Skeletal muscle satellite cell (primary cell): ENCODE measurements around the gene AFAP1.

Source experiments
- H3K27me3 ChIP-seq: 2 replicates; pipeline ENCODE4 v1.7.0; 2013; ENCODE audit warnings: low read length; ENCODE audit not compliant: control insufficient read depth, insufficient read depth
- H3K36me3 ChIP-seq: 2 replicates; pipeline ENCODE4 v1.7.0; 2013; ENCODE audit warnings: mild to moderate bottlenecking, control low read depth, low read length; ENCODE audit not compliant: insufficient read depth
- H3K4me1 ChIP-seq: 2 replicates; pipeline ENCODE4 v1.7.0; 2013; ENCODE audit warnings: low read length; ENCODE audit not compliant: control insufficient read depth, insufficient read depth
- H3K4me2 ChIP-seq: 2 replicates; pipeline ENCODE4 v1.7.0; 2013; ENCODE audit warnings: mild to moderate bottlenecking, low read length
- H3K4me3 ChIP-seq: 2 replicates; pipeline ENCODE4 v1.7.0; 2013; ENCODE audit warnings: low read length
- H3K9ac ChIP-seq: 2 replicates; pipeline ENCODE4 v1.7.0; 2013; ENCODE audit warnings: mild to moderate bottlenecking, low read depth, low read length, moderate library complexity
- H3K9me3 ChIP-seq: replicated peaks from 2 replicates; pipeline ENCODE4 v1.7.0; 2013; ENCODE audit warnings: mild to moderate bottlenecking, control low read depth, low read length

Gene AFAP1

GRCh38 chr4:7771541-7772507 lies 167.8 kb downstream of the AFAP1 start:
- H3K36me3 ChIP-seq: peaks cover 96% of the 10 kb centered on the region
- no peak overlapping the region for H3K4me3 ChIP-seq
- H3K4me1 ChIP-seq: no peaks in the 10 kb centered on the region
- no peak overlapping the region for H3K9ac ChIP-seq
- no peaks in the 10 kb centered on the region for H3K9me3 ChIP-seq
- H3K4me2 ChIP-seq: no peak overlapping the region
- H3K27me3 ChIP-seq: no peaks in the 10 kb centered on the region

- Histone ChIP-seq H3K9me3 (no peaks in the 10 kb centered on the region), H3K27me3 (no peaks in the 10 kb centered on the region), H3K4me3 (no peak overlapping the region), H3K4me2 (no peak overlapping the region), H3K36me3 (peaks cover 96% of the 10 kb centered on the region), H3K9ac (no peak overlapping the region), H3K4me1 (no peaks in the 10 kb centered on the region)
These were observed 168.6 kb downstream of the AFAP1 start for GRCh38 chr4:7771056-7771455.

- Histone ChIP-seq H3K9ac (no peak overlapping the region), H3K36me3 (peaks cover 95% of the 10 kb centered on the region), H3K27me3 (no peaks in the 10 kb centered on the region), H3K9me3 (no peaks in the 10 kb centered on the region), H3K4me3 (no peak overlapping the region), H3K4me1 (no peaks in the 10 kb centered on the region), H3K4me2 (no peak overlapping the region)
These were observed 169.2 kb downstream of the AFAP1 start for GRCh38 chr4:7770224-7771050.

GRCh38 chr4:7769396-7770223 lies 170.1 kb downstream of the AFAP1 start:
- H3K4me2 ChIP-seq: no peak overlapping the region
- no peaks in the 10 kb centered on the region for H3K27me3 ChIP-seq
- no peaks in the 10 kb centered on the region for H3K4me1 ChIP-seq
- H3K9ac ChIP-seq: no peak overlapping the region
- no peaks in the 10 kb centered on the region for H3K9me3 ChIP-seq
- H3K4me3 ChIP-seq: no peak overlapping the region
- peaks cover 96% of the 10 kb centered on the region for H3K36me3 ChIP-seq

DNA sequence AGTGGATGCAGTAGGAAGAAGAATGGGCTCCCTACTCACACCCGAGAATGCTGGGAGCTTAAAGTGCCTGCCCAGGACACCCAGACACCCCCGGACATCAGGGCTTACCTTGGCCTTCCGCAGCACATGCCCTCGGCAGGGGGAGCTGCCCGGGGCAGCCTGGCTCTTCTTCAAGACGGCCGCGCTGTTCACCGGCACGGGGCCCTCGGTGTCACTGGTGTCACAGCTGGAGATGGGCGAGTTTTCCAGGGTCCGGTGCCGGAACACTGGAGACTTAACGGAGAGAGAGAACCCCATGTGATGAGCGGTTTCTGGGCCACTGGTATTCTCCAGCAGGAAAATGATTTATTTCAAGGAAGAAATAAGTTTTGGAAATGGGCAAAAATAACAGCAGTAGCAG lies 170.9 kb downstream of the AFAP1 start:
- Histone ChIP-seq H3K4me2 (no peak overlapping the region), H3K27me3 (no peaks in the 10 kb centered on the region), H3K4me1 (no peaks in the 10 kb centered on the region), H3K9me3 (no peaks in the 10 kb centered on the region), H3K36me3 (peaks cover 91% of the 10 kb centered on the region), H3K9ac (no peak overlapping the region), H3K4me3 (no peak overlapping the region)

DNA sequence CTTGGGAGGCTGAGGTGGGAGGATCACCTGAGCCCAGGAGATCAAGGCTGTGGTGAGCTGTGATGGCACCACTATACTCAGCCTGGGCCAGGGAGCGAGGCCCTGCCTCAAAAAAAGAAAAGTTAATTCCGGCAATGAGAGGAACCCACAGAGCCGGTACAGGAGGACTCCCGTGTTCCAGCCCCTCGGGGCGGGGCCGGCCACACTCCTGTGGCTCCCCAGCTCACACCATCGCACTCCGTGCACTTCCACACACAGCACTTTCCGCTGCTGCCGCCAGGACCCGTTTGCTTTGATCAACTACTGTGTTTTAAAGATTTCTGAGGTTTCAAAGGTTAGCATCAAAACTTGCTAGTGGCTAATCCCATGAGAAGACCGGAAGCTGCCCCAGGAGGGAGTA lies 171.7 kb downstream of the AFAP1 start:
- no peaks in the 10 kb centered on the region for H3K4me1 ChIP-seq
- H3K36me3 ChIP-seq: peaks cover 91% of the 10 kb centered on the region

GRCh38 chr4:7767526-7767925 lies 172.1 kb downstream of the AFAP1 start:
- H3K27me3 ChIP-seq: no peaks in the 10 kb centered on the region
- H3K4me2 ChIP-seq: no peak overlapping the region
- peaks cover 91% of the 10 kb centered on the region for H3K36me3 ChIP-seq
- no peaks in the 10 kb centered on the region for H3K9me3 ChIP-seq
- no peak overlapping the region for H3K4me3 ChIP-seq
- H3K4me1 ChIP-seq: no peaks in the 10 kb centered on the region
- no peak overlapping the region for H3K9ac ChIP-seq

More for the DNA sequence above, 171.7 kb downstream of the AFAP1 start:
- H3K4me3 ChIP-seq: no peak overlapping the region
- no peaks in the 10 kb centered on the region for H3K9me3 ChIP-seq
- H3K27me3 ChIP-seq: no peaks in the 10 kb centered on the region
- H3K4me2 ChIP-seq: no peak overlapping the region
- H3K9ac ChIP-seq: no peak overlapping the region

DNA sequence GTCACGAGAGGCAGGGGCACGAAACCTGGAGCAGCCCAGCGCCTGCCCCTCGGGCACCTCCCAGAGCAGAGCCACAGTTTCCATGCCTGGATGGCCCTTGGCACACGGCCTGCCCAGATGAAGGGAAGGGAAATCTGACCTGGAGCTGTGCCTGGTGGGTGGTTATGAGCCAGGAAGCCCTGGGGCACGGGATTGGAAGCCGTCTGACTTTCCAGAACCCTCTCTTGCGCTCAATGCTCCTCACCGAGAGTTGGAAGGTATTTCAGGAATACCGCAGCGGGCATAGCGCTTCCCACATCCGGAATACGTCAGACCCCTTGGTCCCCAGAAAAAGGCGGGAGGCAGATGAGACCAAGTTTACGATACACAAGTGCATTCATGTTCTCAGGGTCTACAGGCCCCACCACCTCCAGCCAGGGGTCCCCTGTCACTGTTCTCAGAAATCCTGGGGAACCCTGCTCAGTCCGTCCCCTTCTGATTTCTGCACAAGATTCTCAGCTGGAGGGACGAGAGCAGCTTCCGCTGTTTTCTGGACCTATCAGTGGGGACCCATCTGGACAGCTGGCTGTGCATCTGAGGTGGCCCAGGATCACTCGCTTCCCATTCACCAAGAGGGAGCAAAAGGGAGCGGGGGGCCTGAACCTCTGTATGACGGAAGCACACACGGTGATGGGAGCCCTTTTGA lies 172.9 kb downstream of the AFAP1 start:
- H3K4me1 ChIP-seq: no peaks in the 10 kb centered on the region
- no peaks in the 10 kb centered on the region for H3K9me3 ChIP-seq
- H3K4me3 ChIP-seq: no peak overlapping the region
- no peak overlapping the region for H3K4me2 ChIP-seq
- peaks cover 90% of the 10 kb centered on the region for H3K36me3 ChIP-seq
- H3K27me3 ChIP-seq: no peaks in the 10 kb centered on the region
- H3K9ac ChIP-seq: no peak overlapping the region

DNA sequence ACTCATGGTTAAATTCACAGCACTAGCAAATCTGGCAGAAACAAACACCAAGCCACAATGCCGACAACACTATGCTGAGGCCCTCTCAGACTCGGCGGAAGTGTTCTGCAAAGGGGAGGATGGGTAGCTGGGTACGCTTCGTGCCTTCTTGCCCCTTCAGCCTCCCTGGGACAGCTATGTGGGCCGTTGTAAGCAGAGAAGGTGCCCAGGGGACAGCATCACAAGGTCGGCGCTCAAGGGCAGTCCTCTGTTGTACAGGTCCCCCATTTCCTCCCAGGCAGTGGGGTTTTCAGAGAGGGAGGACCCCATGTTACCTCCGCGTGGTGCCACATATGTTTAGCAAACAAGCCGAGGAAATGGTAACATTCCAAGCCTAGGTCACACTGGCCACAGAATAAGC lies 173.6 kb downstream of the AFAP1 start:
- Histone ChIP-seq H3K9me3 (no peaks in the 10 kb centered on the region), H3K4me3 (no peak overlapping the region), H3K27me3 (no peaks in the 10 kb centered on the region), H3K4me1 (no peaks in the 10 kb centered on the region), H3K36me3 (peaks cover 92% of the 10 kb centered on the region), H3K4me2 (no peak overlapping the region), H3K9ac (no peak overlapping the region)

GRCh38 chr4:7765666-7766065 lies 174.0 kb downstream of the AFAP1 start:
- no peak overlapping the region for H3K4me3 ChIP-seq
- H3K9ac ChIP-seq: no peak overlapping the region
- H3K4me1 ChIP-seq: no peaks in the 10 kb centered on the region
- no peak overlapping the region for H3K4me2 ChIP-seq
- H3K9me3 ChIP-seq: no peaks in the 10 kb centered on the region
- peaks cover 92% of the 10 kb centered on the region for H3K36me3 ChIP-seq
- H3K27me3 ChIP-seq: no peaks in the 10 kb centered on the region
